Right lobe of liver (tissue), 4 donors: ENCODE measurements around the gene MASTL.

ENCODE experiments used
- POLR2A ChIP-seq: fragments of 450-650 bp; IDR thresholded peaks from one replicate; pipeline ENCODE4 v1.6.1; 2017; ENCODE audit warnings: antibody characterized with exemption, mild to moderate bottlenecking
- TF ChIP-seq, protein P1 (sequence below), 4 donors: fragments of 200-600 bp in 3 of 4; fragments of 450-650 bp in 1 of 4; IDR thresholded peaks; one replicate each; pipeline versions ENCODE4 v1.5.1 to v1.8.0; 2016 to 2022; ENCODE audit warnings: antibody characterized with exemption in 4 of 4, mild to moderate bottlenecking in 2 of 4
- donor health status: DM: no; HTN: no; CAD: no.
- donor health status: DM: no; HTN: no; CAD: no.
- donor health status: DM: no; HTN: yes; CAD: no.

DNA sequence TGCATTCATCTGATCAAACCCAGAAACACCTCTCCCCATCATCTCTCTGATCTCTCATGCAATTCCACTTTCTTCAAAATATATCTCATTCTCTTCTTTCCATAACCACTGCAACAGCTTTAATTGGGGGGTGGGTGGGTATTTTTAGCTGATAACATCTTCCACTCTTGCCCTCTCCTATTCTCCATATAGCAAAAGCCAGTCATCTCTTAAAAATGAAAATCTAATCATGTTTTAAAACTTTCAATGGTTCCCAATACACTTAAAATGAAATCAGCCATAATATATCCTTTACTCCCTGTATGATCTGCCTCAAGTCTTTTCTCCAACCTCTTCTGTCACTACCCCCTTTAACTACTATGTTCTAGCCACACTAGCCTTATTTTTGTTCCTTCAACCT lies 2.5 kb upstream of the MASTL start:
- TF ChIP-seq, protein P1, sequence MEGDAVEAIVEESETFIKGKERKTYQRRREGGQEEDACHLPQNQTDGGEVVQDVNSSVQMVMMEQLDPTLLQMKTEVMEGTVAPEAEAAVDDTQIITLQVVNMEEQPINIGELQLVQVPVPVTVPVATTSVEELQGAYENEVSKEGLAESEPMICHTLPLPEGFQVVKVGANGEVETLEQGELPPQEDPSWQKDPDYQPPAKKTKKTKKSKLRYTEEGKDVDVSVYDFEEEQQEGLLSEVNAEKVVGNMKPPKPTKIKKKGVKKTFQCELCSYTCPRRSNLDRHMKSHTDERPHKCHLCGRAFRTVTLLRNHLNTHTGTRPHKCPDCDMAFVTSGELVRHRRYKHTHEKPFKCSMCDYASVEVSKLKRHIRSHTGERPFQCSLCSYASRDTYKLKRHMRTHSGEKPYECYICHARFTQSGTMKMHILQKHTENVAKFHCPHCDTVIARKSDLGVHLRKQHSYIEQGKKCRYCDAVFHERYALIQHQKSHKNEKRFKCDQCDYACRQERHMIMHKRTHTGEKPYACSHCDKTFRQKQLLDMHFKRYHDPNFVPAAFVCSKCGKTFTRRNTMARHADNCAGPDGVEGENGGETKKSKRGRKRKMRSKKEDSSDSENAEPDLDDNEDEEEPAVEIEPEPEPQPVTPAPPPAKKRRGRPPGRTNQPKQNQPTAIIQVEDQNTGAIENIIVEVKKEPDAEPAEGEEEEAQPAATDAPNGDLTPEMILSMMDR (IDR thresholded peaks at IDR 0.05), result no peak
- no peak for TF ChIP-seq POLR2A
